ENCODE measurements around the gene LEMD3.
A peak's percentile ranks its signal among the peaks of the same experiment; 100 is the strongest.

The LEMD3 gene

GRCh38 chr12:65170209-65170881, 962 bp downstream of the LEMD3 start:
- peak; percentile 46 for DNase-seq

- no peak for DNase-seq
These were observed 1.7 kb downstream of the LEMD3 start for GRCh38 chr12:65171073-65171472.

- DNase-seq = no peak
These were observed 2.5 kb downstream of the LEMD3 start for GRCh38 chr12:65171870-65172269.

GRCh38 chr12:65175385-65175784, 6.0 kb downstream of the LEMD3 start:
- DNase-seq = no peak

GRCh38 chr12:65182012-65182739, 12.8 kb downstream of the LEMD3 start:
- DNase-seq = no peak

GRCh38 chr12:65184176-65184857, 14.9 kb downstream of the LEMD3 start:
- DNase-seq = no peak

GRCh38 chr12:65184858-65185229, 15.5 kb downstream of the LEMD3 start:
- DNase-seq = no peak

- DNase-seq = no peak
These were observed 18.3 kb downstream of the LEMD3 start for GRCh38 chr12:65187665-65188064.

- DNase-seq = no peak
These were observed 18.9 kb downstream of the LEMD3 start for GRCh38 chr12:65188179-65188701.

- DNase-seq = no peak
These were observed 19.8 kb downstream of the LEMD3 start for GRCh38 chr12:65189028-65189718.

- no peak for DNase-seq
These were observed 23.7 kb downstream of the LEMD3 start for GRCh38 chr12:65192963-65193516.

- no peak for DNase-seq
These were observed 25.6 kb downstream of the LEMD3 start for GRCh38 chr12:65194949-65195348.

- no peak for DNase-seq
These were observed 26.1 kb downstream of the LEMD3 start for GRCh38 chr12:65195387-65196055.

- no peak for DNase-seq
These were observed 27.6 kb downstream of the LEMD3 start for GRCh38 chr12:65196762-65197567.

- peak; percentile 8 for DNase-seq
These were observed 30.2 kb downstream of the LEMD3 start for GRCh38 chr12:65199604-65200003.

GRCh38 chr12:65200007-65200665, 30.8 kb downstream of the LEMD3 start:
- DNase-seq = peak; percentile 2

- no peak for DNase-seq
These were observed 34.0 kb downstream of the LEMD3 start for GRCh38 chr12:65203376-65203775.

- no peak for DNase-seq
These were observed 35.6 kb downstream of the LEMD3 start for GRCh38 chr12:65204886-65205525.

- no peak for DNase-seq
These were observed 36.5 kb downstream of the LEMD3 start for GRCh38 chr12:65205886-65206285.

- no peak for DNase-seq
These were observed 38.7 kb downstream of the LEMD3 start for GRCh38 chr12:65208125-65208524.
